Stimulated activated CD4-positive, alpha-beta T cell treated with anti-CD3 and anti-CD28 coated beads, Interleukin-12 subunit alpha, Interleukin-12 subunit beta, amount 100 ng/mL, for 48 hours (primary cell): ENCODE results near the gene RNASE12.

Experiments
- DNase-seq, 3 donors: peaks; one replicate each; pipeline ENCODE4 v3.0.0-alpha.2; 2020; ENCODE audit warnings: low read depth in 2 of 3, low spot score in 1 of 3

RNASE12 gene

GRCh38 chr14:20546877-20547276, 44.3 kb downstream of the RNASE12 start:
- no peak for DNase-seq
